Left lung (tissue), 10 donors: ENCODE results near the gene MIER2. TPM values are rescaled to one million over a fixed set of nuclear protein-coding genes. Genes with fewer than 3 reads are reported as not detected.

Experiments used
- ATAC-seq: fragments of 200-7000 bp; cut with Tn5 transposase; one replicate; pipeline ENCODE4 v1.9.1; 2020; ENCODE audit warnings: moderate library complexity
- DNase-seq, 4 donors: peaks; one replicate each; pipeline ENCODE4 v3.0.0-alpha.2; 2013 to 2020
- H3K27ac ChIP-seq, 2 donors: fragments of 200-600 bp; sonication (generic) in 1 of 2; one replicate each; pipeline versions ENCODE4 v1.5.0 to v1.8.0; 2020 to 2021
- H3K27me3 ChIP-seq, 2 donors: fragments of 200-600 bp; sonication (generic) in 1 of 2; one replicate each; pipeline versions ENCODE4 v1.5.0 to v1.8.0; 2020 to 2021
- H3K36me3 ChIP-seq, 2 donors: fragments of 200-600 bp; sonication (generic) in 1 of 2; one replicate each; pipeline versions ENCODE4 v1.5.0 to v1.8.0; 2020 to 2021
- H3K4me1 ChIP-seq, 2 donors: fragments of 200-600 bp; one replicate each; pipeline ENCODE4 v1.8.0; 2021
- H3K4me3 ChIP-seq, 2 donors: fragments of 200-600 bp; sonication (generic) in 1 of 2; one replicate each; pipeline versions ENCODE4 v1.5.0 to v1.8.0; 2020 to 2021; ENCODE audit warnings: mild to moderate bottlenecking in 1 of 2
- H3K9me3 ChIP-seq, 2 donors: fragments of 200-600 bp; sonication (generic) in 1 of 2; one replicate each; pipeline versions ENCODE4 v1.5.0 to v1.8.0; 2020 to 2021
- CTCF ChIP-seq, 2 donors: fragments of 200-600 bp; sonication (generic) in 1 of 2; IDR thresholded peaks; one replicate each; pipeline versions ENCODE4 v1.5.0 to v1.8.0; 2021; ENCODE audit warnings: antibody characterized with exemption in 2 of 2
- intact Hi-C, 2 donors: fragments of 100-400 bp; cut with DNase I; formaldehyde crosslinking; loops; one replicate each; pipeline versions ENCODE4 v1.11.2 to v1.14.2; 2022
- polyA plus RNA-seq, 6 donors: library from polyadenylated mRNA; unstranded; fragments of 120-200 nt; gene quantifications; one replicate each; pipeline ENCODE4 v1.2.1, GENCODE V29; 2013; ENCODE audit not compliant: insufficient read length in 6 of 6
- total RNA-seq, 2 donors: library from RNA; stranded (reverse); fragmentation: NEBNext Ultra II Directional; extraction: Animal tissue kit (Norgen Biotek cat#: 25700); gene quantifications; one replicate each; pipeline ENCODE4 v1.2.1, GENCODE V29; 2021
- donor health status: DM: no; HTN: yes; CAD: no.
- donor health status: DM: no; HTN: no; CAD: no.

MIER2 gene
- total and polyA plus RNA-seq, 8 donors = 20.3 to 41.6 (median 26.8) TPM

GRCh38 chr19:343451-343931 lies 1.1 kb downstream of the MIER2 start:
- H3K4me3 ChIP-seq = peak overlapping the region; percentile 59 to 80
- no peaks in the 10 kb centered on the region for H3K9me3 ChIP-seq
- H3K27ac ChIP-seq = peak overlapping the region; percentile 79 to 80
- peaks cover 0 to 24% of the 10 kb centered on the region in 2 donors for H3K27me3 ChIP-seq
- no peak for TF ChIP-seq CTCF (IDR thresholded peaks at IDR 0.05)
- intact Hi-C loops = no loop called here
- H3K36me3 ChIP-seq = no peaks in the 10 kb centered on the region
- DNase-seq (peak in 1 of 4 donors; percentile 71), ATAC-seq (no peak)
- H3K4me1 ChIP-seq = peaks cover 20 to 58% of the 10 kb centered on the region in 2 donors

GRCh38 chr19:342801-343421 lies 1.7 kb downstream of the MIER2 start:
- no peak for TF ChIP-seq CTCF (IDR thresholded peaks at IDR 0.05)
- DNase-seq = peak in 3 of 4 donors; percentile 11 to 83 (median 55)
- H3K4me3 ChIP-seq = peak overlapping the region; percentile 59 to 80
- H3K4me1 ChIP-seq = peaks cover 20 to 61% of the 10 kb centered on the region in 2 donors
- H3K9me3 ChIP-seq = no peaks in the 10 kb centered on the region
- H3K36me3 ChIP-seq = no peaks in the 10 kb centered on the region
- peaks cover 0 to 24% of the 10 kb centered on the region in 2 donors for H3K27me3 ChIP-seq
- ATAC-seq = peak; percentile 35
- H3K27ac ChIP-seq = peak overlapping the region; percentile 79 to 80
- intact Hi-C loops = no loop called here

- peaks cover 20 to 61% of the 10 kb centered on the region in 2 donors for H3K4me1 ChIP-seq
- H3K36me3 ChIP-seq = no peaks in the 10 kb centered on the region
- ATAC-seq (no peak), DNase-seq (peak in 1 of 4 donors; percentile 63)
- TF ChIP-seq CTCF (IDR thresholded peaks at IDR 0.05) = no peak
- peak overlapping the region in 1 of 2 donors; percentile 80 for H3K4me3 ChIP-seq
- intact Hi-C loops = no loop called here
- peaks cover 0 to 24% of the 10 kb centered on the region in 2 donors for H3K27me3 ChIP-seq
- peak overlapping the region; percentile 79 to 80 for H3K27ac ChIP-seq
- no peaks in the 10 kb centered on the region for H3K9me3 ChIP-seq
These were observed 2.5 kb downstream of the MIER2 start for GRCh38 chr19:342128-342455.

GRCh38 chr19:341386-342127 lies 3.0 kb downstream of the MIER2 start:
- Histone ChIP-seq H3K4me1 (peaks cover 20 to 61% of the 10 kb centered on the region in 2 donors), H3K9me3 (no peaks in the 10 kb centered on the region), H3K4me3 (peak overlapping the region in 1 of 2 donors; percentile 80), H3K36me3 (no peaks in the 10 kb centered on the region), H3K27me3 (peaks cover 0 to 24% of the 10 kb centered on the region in 2 donors), H3K27ac (peak overlapping the region in 1 of 2 donors; percentile 79)
- intact Hi-C loops = no loop called here
- TF ChIP-seq CTCF (IDR thresholded peaks at IDR 0.05) = no peak
- DNase-seq (peak in 1 of 4 donors; percentile 30), ATAC-seq (no peak)
